ENCODE results near the gene MAG. TPM values are rescaled to one million over a fixed set of nuclear protein-coding genes. Genes with fewer than 3 reads are reported as not detected.

MAG gene
- total and polyA plus RNA-seq, 2 of the 8 experiments (the other 6 are each of a cell fraction or from before 2014, with no cell fraction given) = 0.20 to 1.3 TPM

- TF ChIP-seq, protein P1, sequence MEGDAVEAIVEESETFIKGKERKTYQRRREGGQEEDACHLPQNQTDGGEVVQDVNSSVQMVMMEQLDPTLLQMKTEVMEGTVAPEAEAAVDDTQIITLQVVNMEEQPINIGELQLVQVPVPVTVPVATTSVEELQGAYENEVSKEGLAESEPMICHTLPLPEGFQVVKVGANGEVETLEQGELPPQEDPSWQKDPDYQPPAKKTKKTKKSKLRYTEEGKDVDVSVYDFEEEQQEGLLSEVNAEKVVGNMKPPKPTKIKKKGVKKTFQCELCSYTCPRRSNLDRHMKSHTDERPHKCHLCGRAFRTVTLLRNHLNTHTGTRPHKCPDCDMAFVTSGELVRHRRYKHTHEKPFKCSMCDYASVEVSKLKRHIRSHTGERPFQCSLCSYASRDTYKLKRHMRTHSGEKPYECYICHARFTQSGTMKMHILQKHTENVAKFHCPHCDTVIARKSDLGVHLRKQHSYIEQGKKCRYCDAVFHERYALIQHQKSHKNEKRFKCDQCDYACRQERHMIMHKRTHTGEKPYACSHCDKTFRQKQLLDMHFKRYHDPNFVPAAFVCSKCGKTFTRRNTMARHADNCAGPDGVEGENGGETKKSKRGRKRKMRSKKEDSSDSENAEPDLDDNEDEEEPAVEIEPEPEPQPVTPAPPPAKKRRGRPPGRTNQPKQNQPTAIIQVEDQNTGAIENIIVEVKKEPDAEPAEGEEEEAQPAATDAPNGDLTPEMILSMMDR (IDR thresholded peaks at IDR 0.05; ENCODE audit: control extremely low read depth in 1 of 3, insufficient read depth in 1 of 3, low read depth in 1 of 3, low read length in 3 of 3) = no peak
- no peak for TF ChIP-seq ZNF274 (IDR thresholded peaks at IDR 0.05; ENCODE audit: borderline replicate concordance, extremely low read depth, low read length)
- TF ChIP-seq ATF2 (IDR thresholded peaks at IDR 0.05; ENCODE audit: low read length) = no peak
- TF ChIP-seq CHD2 (IDR thresholded peaks at IDR 0.05; ENCODE audit: low read length) = no peak
Measured at GRCh38 chr19:35347930-35348298, 56.0 kb downstream of the MAG start (continued).

Measured in H1 (cell line).